HCT116 (cell line): ENCODE measurements around the gene CSNK2A1. TPM values are rescaled to one million over a fixed set of nuclear protein-coding genes. Genes with fewer than 3 reads are reported as not detected.

Experiments used
- ATAC-seq: fragments of 200-7000 bp; cut with Tn5 transposase; 2 replicates; pipeline ENCODE4 v1.9.1; 2020; ENCODE audit warnings: mild to moderate bottlenecking, moderate library complexity
- BruUV-seq: library from RNA; stranded (reverse); fragments of 400-500 nt; replicated peaks from 2 replicates; lab custom pipeline; 2021; lab: Mats Ljungman, UMichigan
- CTCF ChIA-PET: fragments of 300-600 bp; sonication (Branson Sonifier 250); formaldehyde crosslinking; loops from one replicate; lab custom pipeline; 2021; ENCODE audit warnings: antibody characterized with exemption; lab: Charles Lee
- POLR2A ChIA-PET: fragments of 300-600, 350-600 bp; sonication (Branson Sonifier 250); formaldehyde crosslinking; loops from one replicate; lab custom pipeline; 2021; ENCODE audit warnings: antibody characterized with exemption; lab: Charles Lee
- RAD21 ChIA-PET, 2 experiments: fragments of 300-600 bp; sonication (Branson Sonifier 250); formaldehyde crosslinking; loops; one replicate each; lab custom pipeline; 2023; ENCODE audit warnings: low total read pairs in 2 of 2; ENCODE audit not compliant: uncharacterized antibody in 2 of 2, unreplicated experiment in 2 of 2, low non-redundant PET in 1 of 2; lab: Charles Lee
- DNase-seq: peaks from one replicate; pipeline ENCODE4 v3.0.0-alpha.2; 2010; ENCODE audit warnings: low read depth, low spot score
- H2AFZ ChIP-seq: fragments of 200-600 bp; shearing (Covaris generic), sonication (generic); 2 replicates; pipeline ENCODE4 v1.6.1; 2017; ENCODE audit warnings: low read depth, mixed run types, mixed read lengths, antibody characterized with exemption, low read length; ENCODE audit not compliant: poor library complexity, severe bottlenecking
- H3K27ac ChIP-seq: 2 replicates; pipeline ENCODE4 v1.5.1; 2012; ENCODE audit warnings: low read depth, low read length
- H3K27me3 ChIP-seq: fragments of 200-600 bp; sonication (generic); 2 replicates; pipeline ENCODE4 v1.6.1; 2016; ENCODE audit warnings: mixed run types, low read length, mixed read lengths; ENCODE audit not compliant: insufficient read depth
- H3K36me3 ChIP-seq, 2 experiments: fragments of 200-500 bp in 1 of 2; fragments of 200-600 bp in 1 of 2; sonication (Bioruptor generic) in 1 of 2; sonication (generic) in 1 of 2; 2 replicates each; pipeline versions ENCODE4 v1.5.1 to v1.6.1; 2014 to 2016; ENCODE audit warnings: low read length in 2 of 2, inconsistent platforms in 1 of 2, mixed read lengths in 1 of 2, mixed run types in 1 of 2; ENCODE audit not compliant: insufficient read depth in 2 of 2, control insufficient read depth in 1 of 2
- H3K4me1 ChIP-seq, 2 experiments: fragments of 200-600 bp in 1 of 2; sonication (generic) in 1 of 2; 2 replicates each; pipeline versions ENCODE4 v1.5.1 to v1.6.1; 2012 to 2017; ENCODE audit warnings: low read length in 2 of 2, inconsistent platforms in 1 of 2, mild to moderate bottlenecking in 1 of 2, mixed read lengths in 1 of 2, mixed run types in 1 of 2, moderate library complexity in 1 of 2; ENCODE audit not compliant: insufficient read depth in 2 of 2, control insufficient read depth in 1 of 2
- H3K4me2 ChIP-seq: fragments of 200-600 bp; sonication (generic); 2 replicates; pipeline ENCODE4 v1.6.1; 2017; ENCODE audit warnings: mixed run types, low read length, mixed read lengths
- H3K4me3 ChIP-seq, 2 experiments: fragments of 200-600 bp in 1 of 2; sonication (generic) in 1 of 2; replicated peaks in 1 of 2; 2 replicates each; pipeline ENCODE4 v1.5.1; 2011 to 2016; ENCODE audit warnings: low read length in 2 of 2, control low read depth in 1 of 2, low read depth in 1 of 2, mild to moderate bottlenecking in 1 of 2, mixed read lengths in 1 of 2, mixed run types in 1 of 2
- H3K79me2 ChIP-seq: fragments of 200-600 bp; sonication (generic); 2 replicates; pipeline ENCODE4 v1.6.1; 2017; ENCODE audit warnings: mild to moderate bottlenecking, mixed run types, low read length, moderate library complexity, mixed read lengths; ENCODE audit not compliant: insufficient read depth
- H3K9ac ChIP-seq: fragments of 200-600 bp; sonication (generic); 2 replicates; pipeline ENCODE4 v1.6.1; 2016; ENCODE audit warnings: low read length, mixed read lengths
- H3K9me2 ChIP-seq: fragments of 200-600 bp; sonication (generic), shearing (Covaris generic); 2 replicates; pipeline ENCODE4 v1.6.1; 2017; ENCODE audit warnings: mixed run types, mild to moderate bottlenecking, moderate library complexity; ENCODE audit not compliant: insufficient read depth
- H3K9me3 ChIP-seq, 2 experiments: fragments of 200-500 bp in 1 of 2; fragments of 200-600 bp in 1 of 2; sonication (Bioruptor generic) in 1 of 2; sonication (generic) in 1 of 2; 2 replicates each; pipeline ENCODE4 v1.6.1; 2014 to 2017; ENCODE audit warnings: low read length in 2 of 2, mixed read lengths in 2 of 2, inconsistent platforms in 1 of 2, low read depth in 1 of 2, mild to moderate bottlenecking in 1 of 2, mixed run types in 1 of 2, moderate library complexity in 1 of 2; ENCODE audit not compliant: control insufficient read depth in 1 of 2, insufficient read depth in 1 of 2
- H4K20me1 ChIP-seq: fragments of 200-600 bp; sonication (generic), shearing (Covaris generic); 2 replicates; pipeline ENCODE4 v1.6.1; 2017; ENCODE audit warnings: mixed run types, mild to moderate bottlenecking, moderate library complexity; ENCODE audit not compliant: insufficient read depth
- ATF3 ChIP-seq: IDR thresholded peaks from 2 replicates; pipeline ENCODE4 v1.6.1; 2012
- CBX3 ChIP-seq: IDR thresholded peaks from 2 replicates; pipeline ENCODE4 v1.6.1; 2012; ENCODE audit warnings: low read depth
- CTCF ChIP-seq, 3 experiments: fragments of 200-600 bp in 1 of 3; sonication (generic) in 1 of 3; IDR thresholded peaks in 2 of 3; conservative IDR thresholded peaks in 1 of 3; 2 replicates each; pipeline ENCODE4 v1.5.1; 2012 to 2017; ENCODE audit warnings: low read depth in 2 of 3, low read length in 2 of 3, antibody characterized with exemption in 1 of 3, borderline replicate concordance in 1 of 3, control low read depth in 1 of 3, mild to moderate bottlenecking in 1 of 3, mixed read lengths in 1 of 3, mixed run types in 1 of 3, moderate library complexity in 1 of 3; ENCODE audit not compliant: insufficient read depth in 1 of 3
- EGR1 ChIP-seq: IDR thresholded peaks from 2 replicates; pipeline ENCODE4 v1.6.1; 2012; ENCODE audit warnings: low read depth
- FOSL1 ChIP-seq: IDR thresholded peaks from 2 replicates; pipeline ENCODE4 v1.6.1; 2012; ENCODE audit warnings: low read depth
- JUND ChIP-seq: IDR thresholded peaks from 2 replicates; pipeline ENCODE4 v1.6.1; 2012
- MAX ChIP-seq: IDR thresholded peaks from 2 replicates; pipeline ENCODE4 v1.6.1; 2012
- POLR2A ChIP-seq: IDR thresholded peaks from 2 replicates; pipeline ENCODE4 v1.7.0; 2011; ENCODE audit warnings: borderline replicate concordance; ENCODE audit not compliant: insufficient read depth, insufficient read length; ENCODE audit errors: extremely low read depth
- RAD21 ChIP-seq: IDR thresholded peaks from 2 replicates; pipeline ENCODE4 v1.6.1; 2012; ENCODE audit warnings: low read depth, mild to moderate bottlenecking
- SRF ChIP-seq: IDR thresholded peaks from 2 replicates; pipeline ENCODE4 v1.6.1; 2012; ENCODE audit warnings: low read depth
- YY1 ChIP-seq: IDR thresholded peaks from 2 replicates; pipeline ENCODE4 v1.6.1; 2011; ENCODE audit warnings: low read length, low read depth, moderate library complexity, mild to moderate bottlenecking; ENCODE audit not compliant: insufficient replicate concordance; ENCODE audit errors: extremely low read depth
- ZBTB33 ChIP-seq: IDR thresholded peaks from 2 replicates; pipeline ENCODE4 v1.6.1; 2011; ENCODE audit warnings: mild to moderate bottlenecking, low read length, moderate library complexity; ENCODE audit not compliant: insufficient replicate concordance; ENCODE audit errors: extremely low read depth
- ZFX ChIP-seq: fragments of 450-650 bp; IDR thresholded peaks from 2 replicates; pipeline ENCODE4 v1.6.1; 2017
- intact Hi-C: fragments of 100-400 bp; cut with micrococcal nuclease; formaldehyde crosslinking; loops from 2 replicates; pipeline ENCODE4 v1.10.0; 2022
- total RNA-seq: library from RNA; stranded (reverse); gene quantifications from one replicate; pipeline ENCODE4 v1.2.1, GENCODE V29; 2021; ENCODE audit not compliant: unreplicated experiment

CSNK2A1 gene
- total RNA-seq, 1 experiment from 2014 or later = 284 TPM

- no peak for DNase-seq
- H4K20me1 ChIP-seq = no peaks in the 10 kb centered on the region
- no peaks in the 10 kb centered on the region for H3K36me3 ChIP-seq
- no peak overlapping the region for H3K27ac ChIP-seq
- peaks cover 0 to 12% of the 10 kb centered on the region in 2 experiments; a peak in 2 of 4 replicates for H3K4me1 ChIP-seq
- ChIA-PET POLR2A (interaction anchor here (1.4 kb wide), 1 partner anchor 82 kb away, joined by 5 read pairs; no protein-coding TSS in a partner anchor), RAD21 (no interaction called here), CTCF (interaction anchor here (0.6 to 3.9 kb wide), 5 partner anchors 7 to 176 kb away, joined by 3 to 29 read pairs (median 3); no protein-coding TSS in a partner anchor)
- H3K27me3 ChIP-seq = no peaks in the 10 kb centered on the region
- H3K9ac ChIP-seq = no peak overlapping the region
- H3K4me3 ChIP-seq = no peak overlapping the region
- no TSS peak for BruUV-seq
- no peak for ATAC-seq
- no peak overlapping the region for H3K4me2 ChIP-seq
- no peaks in the 10 kb centered on the region for H3K79me2 ChIP-seq
- no peaks in the 10 kb centered on the region for H3K9me3 ChIP-seq
- TF ChIP-seq YY1 = no peak
- TF ChIP-seq EGR1 = no peak
- TF ChIP-seq JUND = no peak
- no peak for TF ChIP-seq CTCF (IDR thresholded peaks at IDR 0.05 in 2 of 3, conservative IDR thresholded peaks at IDR 0.05 in 1 of 3; ENCODE audit: borderline replicate concordance in 1 of 3, insufficient read depth in 1 of 3, low read depth in 2 of 3, low read length in 2 of 3)
- TF ChIP-seq ZBTB33 = no peak
- TF ChIP-seq SRF = no peak
- TF ChIP-seq ZFX = no peak
- no peak for TF ChIP-seq MAX
- no peak for TF ChIP-seq POLR2A
- no peak for TF ChIP-seq RAD21
- TF ChIP-seq CBX3 = no peak
- TF ChIP-seq FOSL1 = no peak
- TF ChIP-seq ATF3 = no peak
- H2AFZ ChIP-seq = no peak overlapping the region
- intact Hi-C loops = loop anchor here (10.0 kb wide), 2 partner anchors 202 to 392 kb away; partner anchors contain the start of gene SLC52A3
- H3K9me2 ChIP-seq = no peaks in the 10 kb centered on the region
Observed at GRCh38 chr20:563187-563586, 19.6 kb upstream of the CSNK2A1 start.
